SU-DHL-6 (cell line): ENCODE results near the gene NEU4.

Source experiments
- H2AFZ ChIP-seq: fragments of 200-600 bp; sonication (generic); 2 replicates; pipeline ENCODE4 v1.6.1; 2014; ENCODE audit warnings: low read depth, mild to moderate bottlenecking, moderate library complexity, mixed read lengths, antibody characterized with exemption, low read length; ENCODE audit not compliant: severe bottlenecking
- H3F3A ChIP-seq: fragments of 200-600 bp; shearing (Covaris generic); 2 replicates; pipeline ENCODE4 v1.6.0; 2016; ENCODE audit warnings: antibody characterized with exemption, mild to moderate bottlenecking; ENCODE audit not compliant: insufficient read depth
- H3K27ac ChIP-seq: fragments of 200-600 bp; sonication (generic); 2 replicates; pipeline ENCODE4 v1.5.1; 2016; ENCODE audit warnings: low read depth, mild to moderate bottlenecking, low read length, moderate library complexity, mixed read lengths
- H3K27me3 ChIP-seq: fragments of 200-600 bp; sonication (generic), shearing (Covaris generic); 2 replicates; pipeline ENCODE4 v1.6.0; 2014; ENCODE audit warnings: mild to moderate bottlenecking, low read length
- H3K36me3 ChIP-seq: fragments of 200-600 bp; sonication (generic); 2 replicates; pipeline ENCODE4 v1.6.1; 2014; ENCODE audit warnings: mild to moderate bottlenecking, low read length, mixed read lengths
- H3K4me2 ChIP-seq: fragments of 300-600, 200-600 bp; shearing (Covaris generic), sonication (generic); 2 replicates; pipeline ENCODE4 v1.6.0; 2014; ENCODE audit warnings: low read length, low read depth, mild to moderate bottlenecking; ENCODE audit not compliant: poor library complexity, severe bottlenecking
- H3K4me3 ChIP-seq: fragments of 200-600 bp; sonication (generic); 2 replicates; pipeline ENCODE4 v1.5.1; 2014; ENCODE audit warnings: antibody characterized with exemption, low read length, mild to moderate bottlenecking, mixed read lengths; ENCODE audit not compliant: insufficient read depth, poor library complexity, severe bottlenecking
- H3K79me2 ChIP-seq: fragments of 200-600 bp; sonication (generic); 2 replicates; pipeline ENCODE4 v1.6.1; 2014; ENCODE audit warnings: mild to moderate bottlenecking, low read length, moderate library complexity; ENCODE audit not compliant: insufficient read depth
- H3K9ac ChIP-seq: fragments of 200-600 bp; sonication (generic); 2 replicates; pipeline ENCODE4 v1.7.0; 2014; ENCODE audit warnings: mild to moderate bottlenecking, low read length
- H3K9me2 ChIP-seq: fragments of 200-600 bp; sonication (generic); replicated peaks from 2 replicates; pipeline ENCODE4 v1.6.1; 2014; ENCODE audit warnings: low read length; ENCODE audit not compliant: insufficient read depth
- H3K9me3 ChIP-seq: fragments of 200-600 bp; sonication (generic); 2 replicates; pipeline ENCODE4 v1.6.1; 2014; ENCODE audit warnings: low read length, mixed read lengths; ENCODE audit not compliant: insufficient read depth
- H4K20me1 ChIP-seq: fragments of 200-600 bp; sonication (generic); 2 replicates; pipeline ENCODE4 v1.6.1; 2014; ENCODE audit warnings: low read depth, mild to moderate bottlenecking, antibody characterized with exemption, low read length, moderate library complexity, mixed read lengths
- EZH2phosphoT487 ChIP-seq: fragments of 200-600 bp; sonication (generic), shearing (Covaris generic); conservative IDR thresholded peaks from 2 replicates; pipeline ENCODE4 v1.6.1; 2018; ENCODE audit warnings: mild to moderate bottlenecking, antibody characterized with exemption, low read length, moderate library complexity, mixed read lengths
- TF ChIP-seq, protein P1 (sequence below): fragments of 200-600 bp; sonication (generic); IDR thresholded peaks from one replicate; pipeline ENCODE4 v1.5.1; 2017; ENCODE audit warnings: antibody characterized with exemption, mild to moderate bottlenecking, low read length, moderate library complexity; ENCODE audit not compliant: insufficient read depth, poor library complexity, severe bottlenecking

Gene NEU4

GRCh38 chr2:241769819-241770184, 39.2 kb upstream of the NEU4 start:
- no peaks in the 10 kb centered on the region for H3K36me3 ChIP-seq
- no peak overlapping the region for H2AFZ ChIP-seq
- H3F3A ChIP-seq, result no peaks in the 10 kb centered on the region
- no peaks in the 10 kb centered on the region for H3K79me2 ChIP-seq
- H4K20me1 ChIP-seq, result no peaks in the 10 kb centered on the region
- H3K27ac ChIP-seq, result no peak overlapping the region
- H3K9me2 ChIP-seq, result no peaks in the 10 kb centered on the region
- no peak overlapping the region for H3K9ac ChIP-seq
- H3K9me3 ChIP-seq, result no peaks in the 10 kb centered on the region
- no peak for TF ChIP-seq EZH2phosphoT487
- TF ChIP-seq, protein P1, sequence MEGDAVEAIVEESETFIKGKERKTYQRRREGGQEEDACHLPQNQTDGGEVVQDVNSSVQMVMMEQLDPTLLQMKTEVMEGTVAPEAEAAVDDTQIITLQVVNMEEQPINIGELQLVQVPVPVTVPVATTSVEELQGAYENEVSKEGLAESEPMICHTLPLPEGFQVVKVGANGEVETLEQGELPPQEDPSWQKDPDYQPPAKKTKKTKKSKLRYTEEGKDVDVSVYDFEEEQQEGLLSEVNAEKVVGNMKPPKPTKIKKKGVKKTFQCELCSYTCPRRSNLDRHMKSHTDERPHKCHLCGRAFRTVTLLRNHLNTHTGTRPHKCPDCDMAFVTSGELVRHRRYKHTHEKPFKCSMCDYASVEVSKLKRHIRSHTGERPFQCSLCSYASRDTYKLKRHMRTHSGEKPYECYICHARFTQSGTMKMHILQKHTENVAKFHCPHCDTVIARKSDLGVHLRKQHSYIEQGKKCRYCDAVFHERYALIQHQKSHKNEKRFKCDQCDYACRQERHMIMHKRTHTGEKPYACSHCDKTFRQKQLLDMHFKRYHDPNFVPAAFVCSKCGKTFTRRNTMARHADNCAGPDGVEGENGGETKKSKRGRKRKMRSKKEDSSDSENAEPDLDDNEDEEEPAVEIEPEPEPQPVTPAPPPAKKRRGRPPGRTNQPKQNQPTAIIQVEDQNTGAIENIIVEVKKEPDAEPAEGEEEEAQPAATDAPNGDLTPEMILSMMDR, result no peak
- H3K4me3 ChIP-seq, result no peak overlapping the region
- no peak overlapping the region for H3K4me2 ChIP-seq
- no peaks in the 10 kb centered on the region for H3K27me3 ChIP-seq

DNA sequence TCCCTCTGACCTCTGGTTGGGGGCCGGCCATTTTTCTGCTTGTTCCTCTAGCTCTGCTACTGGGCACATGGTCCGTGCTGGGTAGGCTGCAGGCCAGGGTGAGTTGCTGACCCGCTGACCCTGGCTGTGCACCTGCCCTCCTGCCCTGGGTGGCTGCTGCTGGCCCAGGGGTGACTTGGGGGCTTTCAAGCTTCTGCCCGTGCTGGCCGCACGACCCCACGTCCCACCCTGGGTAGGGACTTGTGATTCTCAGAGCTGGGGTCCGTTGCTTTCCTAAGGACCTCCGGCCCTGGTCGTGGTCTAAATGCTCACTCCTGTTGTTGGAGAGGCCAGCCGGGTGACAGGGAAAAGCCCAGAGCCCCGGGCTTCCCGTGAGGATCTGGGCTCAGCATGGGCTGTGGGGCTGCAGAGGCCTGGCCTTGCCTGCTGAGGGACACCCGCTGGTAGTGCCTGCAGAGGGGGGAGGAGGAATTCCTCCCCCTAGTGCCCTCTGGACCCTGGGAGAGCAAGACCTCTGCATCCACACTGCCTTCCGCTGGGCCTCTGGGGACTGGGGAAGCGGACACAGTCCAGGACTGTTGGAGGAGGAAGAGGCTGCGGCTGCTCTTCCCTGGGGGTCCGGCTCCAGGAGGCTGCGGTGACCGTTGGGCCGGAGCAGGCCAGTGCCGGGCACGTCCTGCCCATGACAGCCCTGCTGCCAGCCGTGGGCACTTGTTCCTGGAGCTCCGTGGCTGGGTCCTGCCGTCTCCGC, 38.6 kb upstream of the NEU4 start:
- H3F3A ChIP-seq, result no peaks in the 10 kb centered on the region
- H3K27me3 ChIP-seq, result no peaks in the 10 kb centered on the region
- no peak overlapping the region for H3K4me3 ChIP-seq
- H3K27ac ChIP-seq, result no peak overlapping the region
- no peaks in the 10 kb centered on the region for H3K9me3 ChIP-seq
- H3K9ac ChIP-seq, result no peak overlapping the region
- H3K9me2 ChIP-seq, result no peaks in the 10 kb centered on the region
- H3K79me2 ChIP-seq, result no peaks in the 10 kb centered on the region
- H2AFZ ChIP-seq, result no peak overlapping the region
- no peak for TF ChIP-seq EZH2phosphoT487
- TF ChIP-seq, protein P1, result no peak
- H3K36me3 ChIP-seq, result no peaks in the 10 kb centered on the region
- no peaks in the 10 kb centered on the region for H4K20me1 ChIP-seq
- H3K4me2 ChIP-seq, result no peak overlapping the region

DNA sequence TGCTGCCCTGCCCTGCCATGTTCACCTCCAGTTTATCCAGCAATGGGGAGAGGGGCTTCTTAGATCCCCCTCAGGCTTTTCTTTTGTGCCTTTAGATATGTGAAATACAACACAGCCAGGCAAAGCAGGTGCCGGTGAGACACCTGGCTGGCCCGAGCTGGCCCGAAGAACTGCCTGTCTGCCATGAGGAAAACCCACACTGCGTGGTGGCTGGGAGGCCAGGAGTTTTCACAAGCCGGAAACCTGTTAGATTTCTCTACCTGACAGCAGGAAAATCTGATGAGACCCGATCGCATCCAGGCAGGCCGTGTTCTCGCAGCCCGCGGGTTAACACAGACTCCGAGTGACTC, 38.1 kb upstream of the NEU4 start:
- H3K4me2 ChIP-seq, result no peak overlapping the region
- no peak overlapping the region for H3K4me3 ChIP-seq
- H3K9me3 ChIP-seq, result no peaks in the 10 kb centered on the region
- H3K79me2 ChIP-seq, result no peaks in the 10 kb centered on the region
- H3K9me2 ChIP-seq, result no peaks in the 10 kb centered on the region
- H4K20me1 ChIP-seq, result no peaks in the 10 kb centered on the region
- no peaks in the 10 kb centered on the region for H3F3A ChIP-seq
- H3K27ac ChIP-seq, result no peak overlapping the region
- no peak overlapping the region for H3K9ac ChIP-seq
- TF ChIP-seq, protein P1, result no peak
- TF ChIP-seq EZH2phosphoT487, result no peak
- H3K27me3 ChIP-seq, result no peaks in the 10 kb centered on the region
- no peak overlapping the region for H2AFZ ChIP-seq
- H3K36me3 ChIP-seq, result no peaks in the 10 kb centered on the region
